Raji (cell line): ENCODE measurements around the gene RNF212.

Source experiments
- POLR2A ChIP-seq: IDR thresholded peaks from 2 replicates; pipeline ENCODE4 v1.6.1; 2011; ENCODE audit warnings: low read depth, low read length, control low read depth; ENCODE audit not compliant: insufficient read depth

RNF212 gene, protein sequence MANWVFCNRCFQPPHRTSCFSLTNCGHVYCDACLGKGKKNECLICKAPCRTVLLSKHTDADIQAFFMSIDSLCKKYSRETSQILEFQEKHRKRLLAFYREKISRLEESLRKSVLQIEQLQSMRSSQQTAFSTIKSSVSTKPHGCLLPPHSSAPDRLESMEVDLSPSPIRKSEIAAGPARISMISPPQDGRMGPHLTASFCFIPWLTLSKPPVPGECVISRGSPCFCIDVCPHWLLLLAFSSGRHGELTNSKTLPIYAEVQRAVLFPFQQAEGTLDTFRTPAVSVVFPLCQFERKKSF

DNA sequence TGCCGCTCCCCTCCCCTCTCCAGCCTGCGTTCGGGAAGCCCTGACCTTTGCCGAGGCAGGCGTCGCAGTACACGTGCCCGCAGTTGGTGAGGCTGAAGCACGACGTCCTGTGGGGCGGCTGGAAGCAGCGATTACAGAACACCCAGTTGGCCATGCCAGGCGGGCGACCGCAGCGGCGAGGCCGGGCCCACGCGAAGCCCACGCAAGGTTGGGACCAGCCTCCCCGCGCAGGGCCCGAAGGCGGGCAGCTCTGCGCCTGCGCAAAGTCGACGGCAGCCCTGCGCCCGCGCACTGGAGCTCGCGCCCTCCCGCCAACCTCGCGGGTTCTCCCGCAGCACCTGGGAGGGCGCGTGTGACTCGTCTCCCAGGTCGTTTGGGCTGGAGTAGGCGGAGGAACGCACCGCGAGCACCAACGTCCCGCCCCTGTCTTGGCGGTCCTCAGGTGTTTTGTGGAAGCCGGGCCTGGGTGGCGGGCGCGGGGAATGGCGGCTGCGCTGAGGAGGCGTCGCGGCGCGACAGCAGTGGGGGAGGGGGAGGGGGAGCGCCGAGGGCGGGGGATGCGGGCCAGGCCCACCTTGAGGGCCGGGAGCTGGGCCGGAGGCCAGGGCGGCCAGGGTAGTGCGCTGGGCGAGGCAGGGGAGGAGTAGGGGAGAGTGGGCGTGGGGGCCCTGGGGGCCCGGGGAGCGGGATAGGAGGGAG lies at the start of gene RNF212:
TSS of gene RNF212 (minus strand) at position 254 of the 699 bp plus-strand sequence. CDS start at position 154, 100 bp downstream.
- no peak for TF ChIP-seq POLR2A

DNA sequence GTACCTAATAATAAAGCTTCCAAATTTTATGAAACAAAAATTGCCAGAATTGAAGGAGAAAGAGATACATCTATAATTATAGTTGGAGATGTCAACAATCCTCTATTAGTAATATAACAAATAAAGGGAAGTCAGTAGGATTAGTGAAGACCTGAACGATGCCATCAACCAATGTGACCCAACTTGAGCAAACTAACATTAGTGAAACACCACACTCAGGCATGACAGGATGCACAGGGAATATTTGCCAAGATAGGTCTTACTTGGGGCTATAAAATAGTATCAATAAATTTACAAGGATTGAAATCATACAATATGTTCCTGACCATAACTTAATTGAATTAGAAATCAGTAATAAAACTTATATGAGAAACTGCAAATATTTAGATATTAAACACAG lies 47.0 kb upstream of the RNF212 start:
- no peak for TF ChIP-seq POLR2A

- no peak for TF ChIP-seq POLR2A
Measured at GRCh38 chr4:1156069-1156468, 42.7 kb upstream of the RNF212 start.

GRCh38 chr4:1155314-1155713 lies 42.0 kb upstream of the RNF212 start:
- no peak for TF ChIP-seq POLR2A

DNA sequence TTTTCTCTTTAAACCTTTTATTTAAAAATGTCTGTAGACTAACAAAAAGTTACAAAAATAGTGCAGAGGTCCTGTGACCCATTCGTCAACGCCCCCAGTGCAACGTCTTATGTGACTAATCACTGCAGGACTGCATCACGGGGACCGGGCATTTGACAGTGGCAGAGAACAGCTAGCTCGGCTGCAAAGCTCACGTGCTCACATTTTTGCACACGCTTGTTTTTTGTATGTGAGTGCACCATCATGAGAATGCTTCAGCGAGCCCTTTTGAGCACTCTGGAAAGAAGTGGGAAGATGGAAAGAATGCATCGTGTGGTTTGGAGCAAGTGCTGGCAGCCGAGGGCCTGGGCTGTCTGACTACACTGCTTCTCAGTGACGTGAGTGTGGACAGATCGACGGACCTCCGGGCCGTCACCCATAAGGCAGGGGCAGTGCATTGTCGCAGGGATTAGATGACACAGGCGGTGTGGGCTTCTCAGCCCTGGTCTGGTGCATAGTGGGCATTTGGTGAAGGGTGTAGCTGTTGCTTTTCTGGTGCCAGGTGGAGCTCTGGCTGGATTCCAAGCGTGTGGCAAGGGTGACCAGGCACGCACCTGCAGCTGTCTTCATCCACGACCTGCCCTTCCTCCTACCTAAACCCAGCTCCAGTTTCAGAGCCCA lies 41.3 kb upstream of the RNF212 start:
- no peak for TF ChIP-seq POLR2A

GRCh38 chr4:1154126-1154522 lies 40.8 kb upstream of the RNF212 start:
- no peak for TF ChIP-seq POLR2A

- no peak for TF ChIP-seq POLR2A
Measured at GRCh38 chr4:1153567-1154090, 40.3 kb upstream of the RNF212 start.

DNA sequence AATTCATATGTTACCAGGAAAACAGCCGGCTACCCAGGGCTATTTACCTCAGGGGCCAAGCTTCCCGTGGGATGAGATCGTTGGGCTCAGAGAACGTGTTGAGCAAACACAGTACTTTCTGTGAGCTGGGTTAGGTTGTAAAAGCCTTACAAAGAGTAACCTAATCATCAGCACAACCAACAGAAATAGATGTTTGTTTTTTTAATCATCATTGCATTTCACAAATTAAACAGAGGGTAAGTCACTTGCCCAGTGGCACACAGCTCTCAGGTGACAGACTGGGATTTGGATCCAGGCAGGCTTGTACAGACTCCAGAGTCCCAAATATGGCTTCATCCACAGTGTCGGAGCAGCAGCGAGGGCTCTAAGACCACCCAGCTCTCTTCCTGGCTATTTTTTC lies 38.9 kb upstream of the RNF212 start:
- no peak for TF ChIP-seq POLR2A

DNA sequence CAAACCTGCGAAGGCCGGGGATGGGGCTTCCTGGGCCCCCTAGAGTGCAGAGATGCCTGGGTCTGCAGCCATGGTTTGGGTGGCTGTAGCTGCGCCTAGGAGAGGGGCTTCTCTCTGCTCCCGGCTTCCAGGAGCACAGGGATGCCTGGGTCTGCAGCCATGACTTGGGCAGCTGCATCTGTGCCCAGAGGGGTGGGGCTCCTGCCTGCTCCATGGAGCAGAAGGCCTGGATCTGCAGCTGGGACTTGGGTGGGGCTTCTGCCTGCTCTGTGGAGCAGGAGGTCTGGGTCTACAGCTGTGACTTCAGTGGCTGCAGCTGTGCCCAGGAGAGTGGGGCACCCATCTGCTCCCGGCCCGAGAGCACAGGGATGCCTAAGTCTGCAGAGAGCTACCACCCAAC lies 38.2 kb upstream of the RNF212 start:
- no peak for TF ChIP-seq POLR2A

DNA sequence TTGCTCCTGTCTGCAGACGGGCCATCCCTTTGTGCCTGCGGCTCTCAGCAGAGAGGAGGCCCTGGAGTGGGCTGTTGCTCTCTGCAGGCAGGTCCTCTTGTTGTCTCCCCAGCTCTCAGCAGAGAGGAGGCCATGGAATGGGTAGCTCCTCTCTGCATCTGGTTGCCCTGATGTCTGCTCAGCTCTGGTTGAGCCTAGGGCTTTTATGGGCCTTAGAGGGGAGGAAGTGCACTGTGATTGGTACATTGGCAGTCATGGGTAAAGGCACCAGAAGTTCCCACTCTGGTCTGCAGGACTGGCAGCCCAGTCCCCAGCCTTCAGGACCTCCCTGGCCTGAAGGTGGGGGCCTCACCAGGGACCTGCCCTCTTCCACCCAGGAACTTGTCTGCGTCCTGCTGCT lies 37.5 kb upstream of the RNF212 start:
- TF ChIP-seq POLR2A, result no peak

- no peak for TF ChIP-seq POLR2A
Measured at GRCh38 chr4:1139860-1140259, 26.5 kb upstream of the RNF212 start.

- TF ChIP-seq POLR2A, result no peak
Measured at GRCh38 chr4:1137850-1138249, 24.5 kb upstream of the RNF212 start.

- no peak for TF ChIP-seq POLR2A
Measured at GRCh38 chr4:1137063-1137776, 23.9 kb upstream of the RNF212 start.

GRCh38 chr4:1136048-1136447 lies 22.7 kb upstream of the RNF212 start:
- TF ChIP-seq POLR2A, result no peak

DNA sequence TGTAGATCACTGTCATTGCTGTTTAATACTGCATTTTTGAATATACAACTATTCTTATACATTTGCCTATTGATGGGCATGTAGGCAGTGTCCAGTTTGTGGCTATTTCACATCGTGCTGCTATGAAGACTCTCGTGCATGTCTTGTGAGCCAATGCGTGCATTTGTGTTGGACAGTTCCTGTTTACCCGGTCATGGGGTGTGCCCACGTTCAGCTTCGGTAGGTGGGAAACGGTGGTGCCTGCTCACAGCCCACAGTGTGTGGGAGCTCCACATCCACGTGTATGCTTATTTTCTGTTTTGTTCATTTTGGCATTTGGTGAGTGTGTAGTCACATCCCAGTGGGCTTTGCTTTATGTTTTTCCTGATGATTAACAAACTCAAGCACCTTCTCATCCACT lies 19.7 kb upstream of the RNF212 start:
- TF ChIP-seq POLR2A, result no peak
